GM23248 (cell line): ENCODE results near the gene VSIG2. TPM values are rescaled to one million over a fixed set of nuclear protein-coding genes. Genes with fewer than 3 reads are reported as not detected.

ENCODE experiments used
- DNase-seq: peaks from one replicate; pipeline ENCODE4 v3.0.0-alpha.2; 2015
- H2AFZ ChIP-seq: fragments of 200-600 bp; sonication (generic); 2 replicates; pipeline ENCODE4 v1.6.1; 2016; ENCODE audit warnings: antibody characterized with exemption
- H3F3A ChIP-seq: fragments of 200-600 bp; sonication (generic); 2 replicates; pipeline ENCODE4 v1.6.1; 2016; ENCODE audit warnings: mild to moderate bottlenecking, antibody characterized with exemption, mixed run types; ENCODE audit not compliant: insufficient read depth
- H3K27ac ChIP-seq: fragments of 200-600 bp; sonication (generic); 2 replicates; pipeline ENCODE4 v1.5.1; 2016; ENCODE audit warnings: mild to moderate bottlenecking
- H3K27me3 ChIP-seq: fragments of 200-600 bp; sonication (generic); replicated peaks from 2 replicates; pipeline ENCODE4 v1.6.1; 2016; ENCODE audit warnings: mild to moderate bottlenecking; ENCODE audit not compliant: insufficient read depth
- H3K36me3 ChIP-seq: fragments of 200-600 bp; sonication (generic); 2 replicates; pipeline ENCODE4 v1.6.1; 2016; ENCODE audit warnings: low read depth, mild to moderate bottlenecking
- H3K4me1 ChIP-seq: fragments of 200-600 bp; sonication (generic); 2 replicates; pipeline ENCODE4 v1.6.1; 2016; ENCODE audit warnings: mild to moderate bottlenecking; ENCODE audit not compliant: insufficient read depth
- H3K4me2 ChIP-seq: fragments of 200-600 bp; sonication (generic); one replicate; pipeline ENCODE4 v1.6.1; 2016; ENCODE audit warnings: mild to moderate bottlenecking; ENCODE audit not compliant: unreplicated experiment
- H3K4me3 ChIP-seq: fragments of 200-600 bp; sonication (generic); 2 replicates; pipeline ENCODE4 v1.5.1; 2016; ENCODE audit warnings: mild to moderate bottlenecking
- H3K79me2 ChIP-seq: fragments of 200-600 bp; sonication (generic); 2 replicates; pipeline ENCODE4 v1.6.1; 2016; ENCODE audit warnings: mild to moderate bottlenecking; ENCODE audit not compliant: insufficient read depth
- H3K9ac ChIP-seq: fragments of 200-600 bp; sonication (generic); 2 replicates; pipeline ENCODE4 v1.6.1; 2016; ENCODE audit warnings: mild to moderate bottlenecking
- H3K9me2 ChIP-seq: fragments of 200-600 bp; sonication (generic); 2 replicates; pipeline ENCODE4 v1.6.1; 2016; ENCODE audit warnings: mixed run types, mild to moderate bottlenecking, moderate library complexity; ENCODE audit not compliant: insufficient read depth
- H3K9me3 ChIP-seq: fragments of 200-600 bp; sonication (generic); one replicate; pipeline ENCODE4 v1.6.1; 2017; ENCODE audit warnings: low read depth
- H4K20me1 ChIP-seq: fragments of 200-600 bp; sonication (generic); 2 replicates; pipeline ENCODE4 v1.6.0; 2016; ENCODE audit not compliant: insufficient read depth
- EZH2 ChIP-seq: fragments of 200-600 bp; sonication (generic); IDR thresholded peaks from 2 replicates; pipeline ENCODE4 v1.6.1; 2018; ENCODE audit warnings: antibody characterized with exemption, mild to moderate bottlenecking; ENCODE audit not compliant: insufficient read depth, poor library complexity, severe bottlenecking
- EZH2phosphoT487 ChIP-seq: fragments of 200-600 bp; sonication (generic); IDR thresholded peaks from 2 replicates; pipeline ENCODE4 v1.6.1; 2018; ENCODE audit warnings: antibody characterized with exemption, moderate library complexity, mild to moderate bottlenecking, low read depth; ENCODE audit not compliant: insufficient read depth
- WGBS, 2 experiments: methylation state at CpG; one replicate each; pipeline ENCODE4 v1.1.6; 2015 to 2017; ENCODE audit warnings: low lambda C conversion rate in 2 of 2, low coverage in 1 of 2; ENCODE audit errors: missing lambda C conversion rate in 2 of 2; 5-methylcytosine and 5-hydroxymethylcytosine counted together
- in situ Hi-C: fragments of 300-500 bp; cut with MboI; formaldehyde crosslinking; loops from 2 replicates; pipeline ENCODE4 v1.15.0; 2020
- polyA plus RNA-seq: library from polyadenylated mRNA; unstranded; fragments of >200 nt; fragmentation: Nextera tagmentation; extraction: Ambion mirVana; gene quantifications from 2 replicates; pipeline ENCODE4 v1.2.1, GENCODE V29; 2016
- total RNA-seq: library from RNA; depleted of rRNA; stranded (reverse); fragments of >200 nt; shearing (Covaris generic); gene quantifications from 2 replicates; pipeline ENCODE4 v1.2.3, GENCODE V29; 2014

VSIG2 gene
- total and polyA plus RNA-seq, 2 experiments from 2014 or later = not detected

DNA sequence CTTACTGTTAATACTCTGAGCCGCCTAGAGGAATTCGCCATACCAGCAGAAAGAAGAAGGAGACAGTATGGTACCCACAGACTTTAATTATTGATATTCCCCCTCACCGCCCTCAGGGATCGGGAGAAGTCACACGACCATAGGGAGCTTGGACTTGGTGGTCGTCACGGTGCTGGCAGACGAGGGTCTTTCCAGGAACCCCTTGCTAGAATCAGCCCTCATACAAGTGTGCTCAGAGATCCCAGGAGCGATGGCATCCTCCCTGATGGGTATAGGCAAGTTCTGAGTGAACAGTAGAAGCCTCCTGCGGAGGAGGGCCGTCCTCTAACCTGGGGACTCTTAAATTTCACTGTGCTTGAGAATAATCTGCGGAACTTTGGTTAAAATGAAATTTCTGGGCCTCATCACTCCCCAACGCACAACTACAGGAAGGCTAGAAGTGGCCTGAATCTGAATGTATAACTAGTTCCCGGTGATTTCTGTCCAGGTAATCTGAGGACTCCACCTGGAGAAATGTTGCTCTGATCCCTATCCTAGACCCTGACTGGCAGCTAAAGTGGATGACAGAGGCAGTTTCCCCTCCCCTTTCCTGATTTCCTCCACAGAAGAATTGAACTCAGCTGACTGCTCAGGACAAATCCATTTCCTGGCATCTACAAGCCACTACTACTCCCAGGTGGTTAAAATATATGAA is 4.5 kb downstream of the VSIG2 start:
- in situ Hi-C loops = no loop called here
- Histone ChIP-seq H4K20me1 (no peaks in the 10 kb centered on the region), H3K4me3 (no peak overlapping the region; the same call in 1 of the 2 replicates), H3K79me2 (no peaks in the 10 kb centered on the region), H3F3A (no peaks in the 10 kb centered on the region), H3K27ac (no peak overlapping the region), H3K4me1 (no peaks in the 10 kb centered on the region), H3K36me3 (no peaks in the 10 kb centered on the region), H3K9ac (no peak overlapping the region), H3K27me3 (peaks cover 61% of the 10 kb centered on the region), H3K4me2 (no peak overlapping the region), H3K9me2 (no peaks in the 10 kb centered on the region), H3K9me3 (no peaks in the 10 kb centered on the region), H2AFZ (peak overlapping the region; percentile 86; the same call in 1 of the 2 replicates)
- TF ChIP-seq EZH2 = no peak
- no peak for TF ChIP-seq EZH2phosphoT487
- 40% methylated on average over 14 of the region's 14 CpGs for WGBS, 2 experiments
- no peak for DNase-seq

DNA sequence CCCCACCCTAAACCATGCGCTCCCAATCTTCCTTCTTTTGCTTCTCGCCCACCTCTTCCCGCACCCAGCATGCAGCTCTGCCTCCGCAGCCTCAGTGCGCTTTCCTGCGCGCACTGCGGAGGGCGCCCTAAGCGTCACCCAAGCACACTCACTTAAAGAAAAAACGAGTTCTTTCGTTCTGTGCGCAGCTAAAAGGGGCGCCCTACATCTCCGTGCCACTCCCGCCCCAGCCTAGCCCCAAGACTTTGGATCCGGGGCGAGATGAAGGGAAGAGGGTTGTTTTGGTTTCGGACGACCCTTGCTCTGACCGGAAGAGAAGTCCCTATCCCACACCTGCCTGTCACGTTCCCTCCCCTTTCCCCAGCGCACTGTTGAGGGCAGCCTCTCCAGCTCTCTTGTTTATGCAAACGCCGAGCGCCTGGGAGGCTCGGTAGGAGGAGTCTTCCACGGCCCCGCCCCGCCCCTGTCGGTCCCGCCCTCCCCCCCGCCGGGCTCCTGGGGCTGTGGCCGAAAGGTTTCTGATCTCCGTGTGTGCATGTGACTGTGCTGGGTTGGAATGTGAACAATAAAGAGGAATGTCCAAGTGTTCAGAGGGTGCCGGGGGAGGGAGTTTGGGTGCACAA is 5.3 kb downstream of the VSIG2 start:
- H4K20me1 ChIP-seq = no peaks in the 10 kb centered on the region
- H3K9me2 ChIP-seq = no peaks in the 10 kb centered on the region
- no peaks in the 10 kb centered on the region for H3K36me3 ChIP-seq
- peak overlapping the region; percentile 86 for H2AFZ ChIP-seq
- DNase-seq = peak; percentile 84
- TF ChIP-seq EZH2phosphoT487 (no peak), EZH2 (no peak)
- no peaks in the 10 kb centered on the region for H3K79me2 ChIP-seq
- in situ Hi-C loops = no loop called here
- no peak overlapping the region for H3K27ac ChIP-seq
- WGBS, 2 experiments = 1 to 2% methylated on average over 26 to 37 of the region's 37 CpGs
- H3K4me1 ChIP-seq = no peaks in the 10 kb centered on the region
- peak overlapping the region; percentile 35; the same call in 1 of the 2 replicates for H3K9ac ChIP-seq
- peak overlapping the region; percentile 94 for H3K4me2 ChIP-seq
- H3K4me3 ChIP-seq = peak overlapping the region; percentile 79
- no peaks in the 10 kb centered on the region for H3F3A ChIP-seq
- H3K9me3 ChIP-seq = no peaks in the 10 kb centered on the region
- peaks cover 59% of the 10 kb centered on the region for H3K27me3 ChIP-seq

DNA sequence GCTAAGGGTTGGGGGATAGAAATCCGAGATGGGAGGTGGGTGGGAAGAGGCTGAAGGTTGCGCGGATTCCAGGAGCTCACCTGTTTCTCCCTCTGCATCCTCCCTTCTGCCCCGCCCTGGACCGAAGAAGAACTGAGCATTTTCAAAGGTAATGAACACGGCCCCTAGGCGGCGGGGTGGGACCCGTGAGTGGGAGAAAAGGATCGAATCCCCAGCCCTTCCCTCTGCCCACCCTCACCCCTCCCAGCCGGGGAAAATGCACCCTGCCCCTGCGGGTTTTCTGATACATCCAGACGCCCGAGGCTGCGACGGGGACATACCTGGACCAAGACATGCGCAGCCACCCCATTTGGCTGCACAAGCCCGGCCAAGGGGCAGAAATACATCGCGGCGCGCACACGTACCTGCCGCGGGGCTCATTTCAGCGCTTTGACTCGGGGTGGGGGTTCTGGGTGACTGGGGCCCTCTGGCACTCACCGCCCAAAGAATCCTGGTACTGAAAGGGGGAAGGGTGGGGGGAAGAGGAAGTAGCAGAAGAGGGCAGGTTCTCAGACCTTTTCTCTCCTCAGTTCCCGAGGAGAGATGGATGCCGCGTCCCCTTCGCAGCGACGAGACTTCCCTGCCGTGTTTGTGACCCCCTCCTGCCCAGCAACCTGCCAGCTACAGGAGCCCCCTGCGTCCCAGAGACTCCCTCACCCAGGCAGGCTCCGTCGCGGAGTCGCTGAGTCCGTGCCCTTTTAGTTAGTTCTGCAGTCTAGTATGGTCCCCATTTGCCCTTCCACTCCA is 6.0 kb downstream of the VSIG2 start:
- H3K9me2 ChIP-seq = no peaks in the 10 kb centered on the region
- no peaks in the 10 kb centered on the region for H4K20me1 ChIP-seq
- H3K27me3 ChIP-seq = peaks cover 59% of the 10 kb centered on the region
- H3K4me3 ChIP-seq = peak overlapping the region; percentile 79
- H3F3A ChIP-seq = no peaks in the 10 kb centered on the region
- H3K4me2 ChIP-seq = peak overlapping the region; percentile 94
- H2AFZ ChIP-seq = peak overlapping the region; percentile 86
- H3K4me1 ChIP-seq = no peaks in the 10 kb centered on the region
- H3K9ac ChIP-seq = peak overlapping the region; percentile 35; the same call in 1 of the 2 replicates
- H3K27ac ChIP-seq = no peak overlapping the region
- TF ChIP-seq EZH2phosphoT487 = 0 out of 2 replicates have a peak, but pooled peaks have one; percentile 60
- no peak for TF ChIP-seq EZH2
- H3K9me3 ChIP-seq = no peaks in the 10 kb centered on the region
- H3K36me3 ChIP-seq = no peaks in the 10 kb centered on the region
- 1 to 3% methylated on average over 28 to 41 of the region's 41 CpGs for WGBS, 2 experiments
- DNase-seq = peak; percentile 14
- no peaks in the 10 kb centered on the region for H3K79me2 ChIP-seq
- in situ Hi-C loops = no loop called here

- WGBS, 2 experiments = 6 to 8% methylated on average over 37 to 44 of the region's 44 CpGs
- H3K4me2 ChIP-seq = no peak overlapping the region
- H3F3A ChIP-seq = no peaks in the 10 kb centered on the region
Measured at GRCh38 chr11:124745270-124745834, 6.7 kb downstream of the VSIG2 start.

More at GRCh38 chr11:124745270-124745834, 6.7 kb downstream of the VSIG2 start:
- H3K27me3 ChIP-seq = peaks cover 59% of the 10 kb centered on the region
- H2AFZ ChIP-seq = no peak overlapping the region
- TF ChIP-seq EZH2 = peak; percentile 31
- no peak for TF ChIP-seq EZH2phosphoT487
- H3K27ac ChIP-seq = no peak overlapping the region
- DNase-seq = no peak
- H3K9me3 ChIP-seq = no peaks in the 10 kb centered on the region
- no peaks in the 10 kb centered on the region for H3K36me3 ChIP-seq
- H4K20me1 ChIP-seq = no peaks in the 10 kb centered on the region
- H3K9me2 ChIP-seq = no peaks in the 10 kb centered on the region
- in situ Hi-C loops = no loop called here
- no peak overlapping the region for H3K9ac ChIP-seq
- no peak overlapping the region for H3K4me3 ChIP-seq
- H3K79me2 ChIP-seq = no peaks in the 10 kb centered on the region
- no peaks in the 10 kb centered on the region for H3K4me1 ChIP-seq
